ENCODE data around the gene SPRED3.

The SPRED3 gene

GRCh38 chr19:38443458-38443999 is 55.0 kb downstream of the SPRED3 start:
- no peak for DNase-seq

GRCh38 chr19:38444026-38444425 is 55.5 kb downstream of the SPRED3 start:
- no peak for DNase-seq

- no peak for DNase-seq
Observed at GRCh38 chr19:38445362-38445761, 56.9 kb downstream of the SPRED3 start.

GRCh38 chr19:38448225-38448624 is 59.7 kb downstream of the SPRED3 start:
- DNase-seq, result no peak
